RPMI8226 (cell line): ENCODE data around the gene CDCP2.

Experiments used
- DNase-seq: peaks from one replicate; pipeline ENCODE4 v3.0.0-alpha.2; 2015

CDCP2 gene

GRCh38 chr1:54084794-54085193 lies 68.0 kb downstream of the CDCP2 start:
- no peak for DNase-seq
